MM.1S (cell line): Measurements from ENCODE around the gene ZAP70.

Experiments
- DNase-seq: peaks from one replicate; pipeline ENCODE4 v3.0.0-alpha.2; 2015
- H2AFZ ChIP-seq: fragments of 300-600 bp; sonication (generic); 2 replicates; pipeline ENCODE4 v1.6.0; 2016; ENCODE audit warnings: antibody characterized with exemption, low read length
- H3F3A ChIP-seq: fragments of 300-600 bp; sonication (generic); 2 replicates; pipeline ENCODE4 v1.6.1; 2016; ENCODE audit warnings: mild to moderate bottlenecking, antibody characterized with exemption, low read length, moderate library complexity, mixed read lengths; ENCODE audit not compliant: insufficient read depth
- H3K27ac ChIP-seq: fragments of 300-600 bp; sonication (generic); 2 replicates; pipeline ENCODE4 v1.5.1; 2016; ENCODE audit warnings: mild to moderate bottlenecking, low read length
- H3K27me3 ChIP-seq: fragments of 300-600 bp; sonication (generic); replicated peaks from 2 replicates; pipeline ENCODE4 v1.6.0; 2016; ENCODE audit warnings: low read length; ENCODE audit not compliant: insufficient read depth
- H3K36me3 ChIP-seq: fragments of 300-600 bp; sonication (generic); replicated peaks from 2 replicates; pipeline ENCODE4 v1.6.1; 2016; ENCODE audit warnings: mild to moderate bottlenecking, low read length, mixed read lengths; ENCODE audit not compliant: insufficient read depth
- H3K4me1 ChIP-seq: fragments of 300-600 bp; sonication (generic); 2 replicates; pipeline ENCODE4 v1.6.1; 2016; ENCODE audit warnings: low read length, mixed read lengths
- H3K4me2 ChIP-seq: fragments of 300-600 bp; sonication (generic); 2 replicates; pipeline ENCODE4 v1.6.0; 2016; ENCODE audit warnings: low read depth, low read length
- H3K4me3 ChIP-seq: fragments of 300-600 bp; sonication (generic); 2 replicates; pipeline ENCODE4 v1.5.1; 2016; ENCODE audit warnings: low read length, mixed read lengths
- H3K79me2 ChIP-seq: fragments of 300-600 bp; sonication (generic); 2 replicates; pipeline ENCODE4 v1.6.1; 2016; ENCODE audit warnings: mixed run types, low read length, mixed read lengths
- H3K9ac ChIP-seq: fragments of 300-600 bp; sonication (generic); 2 replicates; pipeline ENCODE4 v1.6.1; 2016; ENCODE audit warnings: low read length, mixed read lengths
- H3K9me2 ChIP-seq: fragments of 300-600 bp; sonication (generic); replicated peaks from 2 replicates; pipeline ENCODE4 v1.6.1; 2016; ENCODE audit warnings: mild to moderate bottlenecking, low read length, mixed read lengths; ENCODE audit not compliant: insufficient read depth
- H3K9me3 ChIP-seq: fragments of 300-600 bp; sonication (generic); replicated peaks from 2 replicates; pipeline ENCODE4 v1.6.1; 2016; ENCODE audit warnings: mild to moderate bottlenecking, low read length, mixed read lengths; ENCODE audit not compliant: insufficient read depth
- H4K20me1 ChIP-seq: fragments of 300-600 bp; sonication (generic); 2 replicates; pipeline ENCODE4 v1.6.1; 2016; ENCODE audit warnings: mild to moderate bottlenecking, low read length, moderate library complexity, mixed read lengths; ENCODE audit not compliant: insufficient read depth
- CTCF ChIP-seq: fragments of 300-600 bp; sonication (generic); IDR thresholded peaks from 2 replicates; pipeline ENCODE4 v1.5.1; 2016; ENCODE audit warnings: antibody characterized with exemption, low read length, mixed read lengths
- EZH2 ChIP-seq: fragments of 300-600 bp; sonication (generic); optimal IDR thresholded peaks from 2 replicates; pipeline ENCODE3; 2017; ENCODE audit warnings: low read depth, mild to moderate bottlenecking, antibody characterized with exemption, low read length, mixed read lengths
- EZH2phosphoT487 ChIP-seq: fragments of 300-600 bp; sonication (generic); IDR thresholded peaks from 2 replicates; pipeline ENCODE4 v1.6.1; 2018; ENCODE audit warnings: antibody characterized with exemption, low read length

The ZAP70 gene

GRCh38 chr2:97732436-97733340 is 19.3 kb downstream of the ZAP70 start:
- Histone ChIP-seq H3K9me2 (no peaks in the 10 kb centered on the region), H3K36me3 (no peaks in the 10 kb centered on the region), H3F3A (no peaks in the 10 kb centered on the region), H4K20me1 (no peaks in the 10 kb centered on the region), H3K27ac (no peak overlapping the region), H3K4me1 (no peaks in the 10 kb centered on the region), H3K4me2 (no peak overlapping the region), H3K9me3 (no peaks in the 10 kb centered on the region), H3K9ac (no peak overlapping the region), H3K79me2 (no peaks in the 10 kb centered on the region), H2AFZ (no peak overlapping the region), H3K27me3 (no peaks in the 10 kb centered on the region), H3K4me3 (no peak overlapping the region)
- TF ChIP-seq CTCF: no peak
- TF ChIP-seq EZH2: no peak
- TF ChIP-seq EZH2phosphoT487: no peak
- no peak for DNase-seq

GRCh38 chr2:97733341-97734035 is 20.1 kb downstream of the ZAP70 start:
- TF ChIP-seq EZH2 (no peak), EZH2phosphoT487 (no peak)
- H4K20me1 ChIP-seq: no peaks in the 10 kb centered on the region
- no peak overlapping the region for H3K4me3 ChIP-seq
- H3K36me3 ChIP-seq: no peaks in the 10 kb centered on the region
- H3K79me2 ChIP-seq: no peaks in the 10 kb centered on the region
- H3K4me1 ChIP-seq: no peaks in the 10 kb centered on the region
- no peaks in the 10 kb centered on the region for H3K9me2 ChIP-seq
- no peak overlapping the region for H3K4me2 ChIP-seq
- H3K9ac ChIP-seq: no peak overlapping the region
- no peaks in the 10 kb centered on the region for H3K27me3 ChIP-seq
- no peak overlapping the region for H3K27ac ChIP-seq
- H3F3A ChIP-seq: no peaks in the 10 kb centered on the region
- no peaks in the 10 kb centered on the region for H3K9me3 ChIP-seq
- no peak overlapping the region for H2AFZ ChIP-seq
- no peak for DNase-seq

DNA sequence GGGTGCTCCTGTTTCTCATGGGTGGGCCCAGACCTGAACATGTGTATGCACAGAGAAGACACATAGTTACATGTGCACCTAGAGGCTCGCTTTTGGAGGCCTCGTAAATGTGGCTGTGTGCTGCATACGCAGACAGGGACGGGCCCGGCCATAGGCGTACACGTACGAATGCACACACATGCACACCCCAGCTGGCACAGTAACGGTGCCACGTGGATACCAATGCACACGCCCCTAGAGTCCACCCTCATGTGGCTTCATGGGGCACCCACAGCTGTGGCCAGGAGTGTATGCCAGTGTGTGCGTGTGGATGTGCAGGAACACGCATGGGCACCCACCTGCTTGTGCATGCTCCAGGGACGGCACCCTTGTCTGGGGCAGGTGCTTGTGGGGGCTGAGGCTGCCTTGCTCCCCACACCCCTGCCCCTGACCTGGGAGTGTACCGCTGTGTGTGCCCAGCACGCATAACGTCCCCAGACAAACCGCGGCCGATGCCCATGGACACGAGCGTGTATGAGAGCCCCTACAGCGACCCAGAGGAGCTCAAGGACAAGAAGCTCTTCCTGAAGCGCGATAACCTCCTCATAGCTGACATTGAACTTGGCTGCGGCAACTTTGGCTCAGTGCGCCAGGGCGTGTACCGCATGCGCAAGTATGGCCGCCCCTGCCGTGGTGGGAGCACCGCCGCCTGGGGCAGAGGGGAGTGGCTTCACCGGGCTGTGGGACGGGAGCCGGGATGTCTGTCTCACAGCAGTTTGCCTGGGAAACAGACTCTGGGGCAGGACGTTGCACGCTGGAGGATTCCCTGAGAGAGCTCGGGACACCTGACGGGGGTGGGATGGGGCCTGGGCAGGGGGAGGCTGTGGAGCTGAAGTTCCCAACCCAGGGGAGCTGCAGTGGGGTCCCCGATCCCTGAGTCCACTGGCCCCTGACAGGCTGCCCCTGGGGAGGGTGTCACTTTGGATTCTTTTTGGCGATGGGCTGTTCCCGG is 21.0 kb downstream of the ZAP70 start:
- Histone ChIP-seq H3K9me2 (no peaks in the 10 kb centered on the region), H3K27me3 (no peaks in the 10 kb centered on the region), H3K27ac (no peak overlapping the region), H3K79me2 (no peaks in the 10 kb centered on the region), H2AFZ (no peak overlapping the region), H3K9me3 (no peaks in the 10 kb centered on the region), H3K9ac (no peak overlapping the region), H3K4me1 (no peaks in the 10 kb centered on the region), H3K4me3 (no peak overlapping the region), H3K36me3 (no peaks in the 10 kb centered on the region), H3K4me2 (no peak overlapping the region), H4K20me1 (no peaks in the 10 kb centered on the region), H3F3A (no peaks in the 10 kb centered on the region)
- DNase-seq: no peak
- TF ChIP-seq CTCF (no peak), EZH2phosphoT487 (no peak), EZH2 (no peak)
